SK-N-SH (cell line): ENCODE data around the gene PPIC. TPM values are rescaled to one million over a fixed set of nuclear protein-coding genes. Genes with fewer than 3 reads are reported as not detected.

Experiments
- CTCF ChIA-PET: fragments of 300-600, 350-600 bp; formaldehyde crosslinking; extraction: SDS; loops from one replicate; lab custom pipeline; 2021; lab: Yijun Ruan, JAX
- POLR2A ChIA-PET: fragments of 350-600 bp; sonication (Branson Sonifier 250); formaldehyde crosslinking; extraction: SDS; loops from one replicate; lab custom pipeline; 2020; ENCODE audit warnings: antibody characterized with exemption, inconsistent platforms; lab: Yijun Ruan, JAX
- DNase-seq: peaks from one replicate; pipeline ENCODE4 v3.0.0; 2012
- H2AFZ ChIP-seq: fragments of 200-600 bp; sonication (generic); 2 replicates; pipeline ENCODE4 v1.8.1; 2016; ENCODE audit warnings: antibody characterized with exemption, mild to moderate bottlenecking, low read depth
- H3F3A ChIP-seq: fragments of 200-600 bp; sonication (generic); replicated peaks from 2 replicates; pipeline ENCODE3; 2016; ENCODE audit warnings: antibody characterized with exemption, mild to moderate bottlenecking; ENCODE audit not compliant: insufficient read depth
- H3K27ac ChIP-seq, 2 experiments: fragments of 200-500 bp in 1 of 2; fragments of 200-600 bp in 1 of 2; sonication (Bioruptor generic) in 1 of 2; sonication (generic), shearing (Covaris generic) in 1 of 2; 2 replicates each; pipeline versions ENCODE4 v1.5.1 to v1.6.1; 2014 to 2016; ENCODE audit warnings: low read depth in 2 of 2, inconsistent platforms in 1 of 2, low read length in 1 of 2, mild to moderate bottlenecking in 1 of 2, mixed read lengths in 1 of 2
- H3K27me3 ChIP-seq: fragments of 200-600 bp; sonication (generic), shearing (Covaris generic); 2 replicates; pipeline ENCODE4 v1.6.1; 2016; ENCODE audit warnings: mixed run types; ENCODE audit not compliant: insufficient read depth
- H3K36me3 ChIP-seq, 2 experiments: fragments of 200-500 bp in 1 of 2; fragments of 200-600 bp in 1 of 2; sonication (Bioruptor generic) in 1 of 2; sonication (generic) in 1 of 2; replicated peaks in 1 of 2; 2 replicates each; pipeline versions ENCODE3 to v1.5.1; 2014 to 2016; ENCODE audit warnings: low read length in 1 of 2, mild to moderate bottlenecking in 1 of 2; ENCODE audit not compliant: insufficient read depth in 2 of 2, control insufficient read depth in 1 of 2
- H3K4me1 ChIP-seq, 2 experiments: fragments of 200-500 bp in 1 of 2; fragments of 200-600 bp in 1 of 2; sonication (Bioruptor generic) in 1 of 2; sonication (generic), shearing (Covaris generic) in 1 of 2; 2 replicates each; pipeline versions ENCODE4 v1.5.1 to v1.6.1; 2014 to 2016; ENCODE audit warnings: low read depth in 1 of 2, low read length in 1 of 2, mixed run types in 1 of 2; ENCODE audit not compliant: insufficient read depth in 2 of 2, control insufficient read depth in 1 of 2
- H3K4me2 ChIP-seq: fragments of 200-600 bp; sonication (generic), shearing (Covaris generic); 2 replicates; pipeline ENCODE4 v1.6.1; 2017; ENCODE audit warnings: mixed run types
- H3K4me3 ChIP-seq, 2 experiments: fragments of 200-500 bp in 1 of 2; fragments of 200-600 bp in 1 of 2; sonication (Bioruptor generic) in 1 of 2; sonication (generic), shearing (Covaris generic) in 1 of 2; 2 replicates each; pipeline versions ENCODE4 v1.5.1 to v1.8.1; 2014 to 2016; ENCODE audit warnings: low read depth in 2 of 2, inconsistent platforms in 1 of 2, low read length in 1 of 2, mild to moderate bottlenecking in 1 of 2, mixed read lengths in 1 of 2, moderate library complexity in 1 of 2
- H3K79me2 ChIP-seq: fragments of 200-600 bp; sonication (generic); 2 replicates; pipeline ENCODE4 v1.8.1; 2017; ENCODE audit warnings: mild to moderate bottlenecking; ENCODE audit not compliant: insufficient read depth
- H3K9ac ChIP-seq: fragments of 200-600 bp; sonication (generic); 2 replicates; pipeline ENCODE4 v1.6.1; 2017; ENCODE audit warnings: mixed run types
- H3K9me2 ChIP-seq: fragments of 200-600 bp; sonication (generic); 2 replicates; pipeline ENCODE4 v1.6.1; 2017; ENCODE audit warnings: mixed run types
- H3K9me3 ChIP-seq: fragments of 200-600 bp; sonication (generic); 2 replicates; pipeline ENCODE4 v1.6.1; 2017; ENCODE audit warnings: mixed run types, mild to moderate bottlenecking, moderate library complexity
- H4K20me1 ChIP-seq: fragments of 200-600 bp; sonication (generic); 2 replicates; pipeline ENCODE4 v1.6.1; 2017; ENCODE audit warnings: mild to moderate bottlenecking, mixed run types; ENCODE audit not compliant: insufficient read depth
- CHD2 ChIP-seq: fragments of 150-350 bp; IDR thresholded peaks from 2 replicates; pipeline ENCODE4 v1.6.1; 2018; ENCODE audit warnings: low read length; ENCODE audit not compliant: partially characterized antibody
- ELF1 ChIP-seq: IDR thresholded peaks from 2 replicates; pipeline ENCODE4 v1.4.0; 2012
- EP300 ChIP-seq, 2 experiments: IDR thresholded peaks; 2 replicates each; pipeline versions ENCODE4 v1.4.0 to v1.6.1; 2012; ENCODE audit warnings: borderline replicate concordance in 1 of 2, low read depth in 1 of 2, low read length in 1 of 2
- EZH2phosphoT487 ChIP-seq: fragments of 200-600 bp; sonication (generic); IDR thresholded peaks from 2 replicates; pipeline ENCODE4 v1.6.1; 2017; ENCODE audit warnings: low read depth, mixed run types, mild to moderate bottlenecking, antibody characterized with exemption, moderate library complexity, borderline replicate concordance
- FOSL2 ChIP-seq: IDR thresholded peaks from 2 replicates; pipeline ENCODE4 v1.4.0; 2012; ENCODE audit warnings: low read depth, mild to moderate bottlenecking, moderate library complexity, borderline replicate concordance
- GABPA ChIP-seq: IDR thresholded peaks from 2 replicates; pipeline ENCODE4 v1.4.0; 2012; ENCODE audit warnings: low read depth, mild to moderate bottlenecking
- GATA2 ChIP-seq: sonication (generic); formaldehyde crosslinking; IDR thresholded peaks from 2 replicates; pipeline ENCODE4 v1.5.0; 2020; ENCODE audit warnings: mild to moderate bottlenecking, missing genetic modification reagents
- IRF3 ChIP-seq: fragments of 150-350 bp; IDR thresholded peaks from 2 replicates; pipeline ENCODE4 v1.6.1; 2016; ENCODE audit warnings: mild to moderate bottlenecking, low read depth, low read length
- JUND ChIP-seq: IDR thresholded peaks from 2 replicates; pipeline ENCODE4 v1.4.0; 2012
- MAX ChIP-seq: IDR thresholded peaks from 2 replicates; pipeline ENCODE4 v1.4.0; 2012; ENCODE audit warnings: low read depth
- MEF2A ChIP-seq: IDR thresholded peaks from 2 replicates; pipeline ENCODE4 v1.4.0; 2012; ENCODE audit warnings: low read depth, borderline replicate concordance
- NFIC ChIP-seq: IDR thresholded peaks from 2 replicates; pipeline ENCODE4 v1.4.0; 2012; ENCODE audit warnings: borderline replicate concordance
- NRF1 ChIP-seq: IDR thresholded peaks from 2 replicates; pipeline ENCODE4 v1.6.1; 2012; ENCODE audit warnings: low read depth, mild to moderate bottlenecking, low read length
- PBX3 ChIP-seq: IDR thresholded peaks from 2 replicates; pipeline ENCODE4; 2012
- RCOR1 ChIP-seq: fragments of 150-350 bp; IDR thresholded peaks from 2 replicates; pipeline ENCODE4 v1.6.1; 2017; ENCODE audit warnings: antibody characterized with exemption, low read length
- REST ChIP-seq: IDR thresholded peaks from 2 replicates; pipeline ENCODE4 v1.6.1; 2012; ENCODE audit warnings: mild to moderate bottlenecking, low read depth, low read length, moderate library complexity
- RXRA ChIP-seq: IDR thresholded peaks from 2 replicates; pipeline ENCODE4 v1.4.0; 2012; ENCODE audit warnings: low read depth, mild to moderate bottlenecking, borderline replicate concordance
- SIN3A ChIP-seq: IDR thresholded peaks from 2 replicates; pipeline ENCODE4 v1.6.1; 2012; ENCODE audit warnings: low read depth, mild to moderate bottlenecking, low read length, moderate library complexity, borderline replicate concordance
- TCF12 ChIP-seq: IDR thresholded peaks from 2 replicates; pipeline ENCODE4 v1.4.0; 2012
- TEAD4 ChIP-seq: IDR thresholded peaks from 2 replicates; pipeline ENCODE4 v1.4.0; 2012; ENCODE audit warnings: mild to moderate bottlenecking, borderline replicate concordance; ENCODE audit not compliant: insufficient read depth
- USF1 ChIP-seq: IDR thresholded peaks from 2 replicates; pipeline ENCODE4 v1.4.0; 2012; ENCODE audit warnings: low read depth, borderline replicate concordance
- USF2 ChIP-seq: fragments of 150-350 bp; IDR thresholded peaks from 2 replicates; pipeline ENCODE4 v1.6.1; 2017; ENCODE audit warnings: antibody characterized with exemption, low read length, low read depth, borderline replicate concordance
- WGBS: methylation state at CpG from one replicate; pipeline ENCODE4 v1.1.6; 2017; ENCODE audit warnings: low lambda C conversion rate; 5-methylcytosine and 5-hydroxymethylcytosine counted together
- polyA plus RNA-seq, 3 experiments: library from polyadenylated mRNA; depleted of rRNA; stranded (reverse); fragments of >200 nt; gene quantifications; 2 replicates each; pipeline ENCODE4 v1.2.3, GENCODE V29; 2012

The PPIC gene
- polyA plus RNA-seq, 1 of the 3 experiments (the other 2 are of a cell fraction) = 55.1 TPM

GRCh38 chr5:122978068-122978467, 58.5 kb downstream of the PPIC start:
- H2AFZ ChIP-seq = no peak overlapping the region
- H3K9me3 ChIP-seq = no peaks in the 10 kb centered on the region
- H3F3A ChIP-seq = no peaks in the 10 kb centered on the region
- no peaks in the 10 kb centered on the region for H3K4me1 ChIP-seq
- 91% methylated on average over 2 of the region's 2 CpGs for WGBS
- no peak for DNase-seq
- no peaks in the 10 kb centered on the region for H3K9me2 ChIP-seq
- CTCF ChIA-PET = interaction anchor here (0.6 kb wide), 1 partner anchor 11 kb away, joined by 3 read pairs; no protein-coding TSS in a partner anchor
- POLR2A ChIA-PET = no interaction called here
- H3K9ac ChIP-seq = no peak overlapping the region
- TF ChIP-seq NFIC (no peak), GABPA (no peak), CHD2 (no peak), TCF12 (no peak), RCOR1 (no peak), ELF1 (no peak), EZH2phosphoT487 (no peak), TEAD4 (no peak)
- TF ChIP-seq, all 33 proteins: peak for 0
- H3K36me3 ChIP-seq = no peaks in the 10 kb centered on the region
- no peak overlapping the region for H3K27ac ChIP-seq
- no peak overlapping the region for H3K4me2 ChIP-seq
- no peak overlapping the region for H3K4me3 ChIP-seq
- H4K20me1 ChIP-seq = no peaks in the 10 kb centered on the region
- H3K27me3 ChIP-seq = no peaks in the 10 kb centered on the region
- no peaks in the 10 kb centered on the region for H3K79me2 ChIP-seq

GRCh38 chr5:122977319-122977718, 59.2 kb downstream of the PPIC start:
- no peak overlapping the region for H2AFZ ChIP-seq
- 93% methylated on average over 2 of the region's 2 CpGs for WGBS
- no peaks in the 10 kb centered on the region for H3F3A ChIP-seq
- DNase-seq = no peak
- no peaks in the 10 kb centered on the region for H3K36me3 ChIP-seq
- H3K79me2 ChIP-seq = no peaks in the 10 kb centered on the region
- no peak overlapping the region for H3K27ac ChIP-seq
- no peaks in the 10 kb centered on the region for H3K9me2 ChIP-seq
- no peak overlapping the region for H3K4me2 ChIP-seq
- H3K27me3 ChIP-seq = no peaks in the 10 kb centered on the region
- no peaks in the 10 kb centered on the region for H3K4me1 ChIP-seq
- H3K4me3 ChIP-seq = no peak overlapping the region
- H4K20me1 ChIP-seq = no peaks in the 10 kb centered on the region
- H3K9me3 ChIP-seq = no peaks in the 10 kb centered on the region
- H3K9ac ChIP-seq = no peak overlapping the region
- POLR2A ChIA-PET = no interaction called here
- CTCF ChIA-PET = interaction anchor here (0.6 to 1.2 kb wide), 2 partner anchors 14 to 80 kb away, joined by 3 read pairs; no protein-coding TSS in a partner anchor
- no peak for TF ChIP-seq IRF3
- TF ChIP-seq FOSL2 = no peak
- no peak for TF ChIP-seq RXRA
- no peak for TF ChIP-seq NRF1
- TF ChIP-seq SIN3A = no peak
- no peak for TF ChIP-seq GATA2
- TF ChIP-seq USF1 = no peak
- no peak for TF ChIP-seq RCOR1
- no peak for TF ChIP-seq USF2
- TF ChIP-seq TCF12 = no peak
- no peak for TF ChIP-seq MAX
- TF ChIP-seq JUND = no peak
- TF ChIP-seq TEAD4 = no peak
- TF ChIP-seq REST = no peak
- no peak for TF ChIP-seq EP300 (IDR thresholded peaks at IDR 0.05; ENCODE audit: borderline replicate concordance in 1 of 2, low read depth in 1 of 2, low read length in 1 of 2)
- no peak for TF ChIP-seq MEF2A
- no peak for TF ChIP-seq PBX3
